NCI-H524 (cell line): ENCODE results near the gene ETS2.
"Not testable (repeated sequence)": the region's sequence is repeated elsewhere in the genome, so short reads cannot be mapped to it uniquely, and the experiment has no call there.

Experiments
- DNase-seq, 2 experiments: peaks; one replicate each; lab custom pipeline; 2025; lab: John Stamatoyannopoulos, UW

ETS2 gene

GRCh38 chr21:38818325-38818723 lies 12.6 kb downstream of the ETS2 start:
- no peak for DNase-seq

GRCh38 chr21:38819051-38819718 lies 13.5 kb downstream of the ETS2 start:
- DNase-seq: no peak

DNA sequence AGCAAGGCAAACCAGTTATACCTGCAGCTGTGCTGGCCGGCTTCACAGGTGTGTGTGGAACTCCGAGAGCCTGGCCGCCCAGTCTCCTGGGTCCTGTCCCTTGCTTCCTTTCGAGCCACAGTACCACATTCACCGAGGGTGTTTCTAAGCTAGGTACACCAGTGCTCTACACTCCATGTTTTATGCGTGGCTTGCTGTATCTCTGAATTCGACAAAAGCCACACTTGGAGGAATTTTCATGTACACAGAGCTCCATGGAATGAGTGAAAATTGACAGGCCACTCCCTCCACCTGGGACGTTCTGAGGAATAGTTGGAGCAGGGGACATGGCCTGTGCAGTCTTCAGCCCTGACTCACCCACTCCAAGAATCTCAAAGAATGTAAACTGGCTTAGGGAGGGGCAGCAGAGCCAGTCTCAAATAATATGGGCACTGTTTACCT lies 14.0 kb downstream of the ETS2 start:
- no peak for DNase-seq

GRCh38 chr21:38820471-38821239 lies 14.9 kb downstream of the ETS2 start:
- DNase-seq: no peak

DNA sequence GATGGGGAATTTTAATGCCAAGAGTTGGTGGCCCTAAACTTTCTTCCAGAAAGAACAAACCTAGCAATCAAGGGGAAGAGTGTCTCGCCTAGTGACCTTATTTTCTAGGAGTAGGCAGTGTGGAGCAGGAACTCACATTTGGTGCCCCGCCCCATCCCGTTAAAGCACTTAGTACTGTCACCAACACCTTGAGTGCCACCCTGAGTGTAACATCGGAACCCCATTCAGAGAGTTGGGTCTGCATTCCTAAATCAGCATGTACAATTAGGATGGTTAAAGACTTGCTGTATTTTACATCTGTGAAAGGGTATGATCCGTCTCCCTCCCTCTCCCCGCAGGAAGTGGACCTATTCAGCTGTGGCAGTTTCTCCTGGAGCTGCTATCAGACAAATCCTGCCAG lies 15.5 kb downstream of the ETS2 start:
- no peak for DNase-seq

- no peak for DNase-seq
Measured at GRCh38 chr21:38821959-38822682, 16.4 kb downstream of the ETS2 start.

DNA sequence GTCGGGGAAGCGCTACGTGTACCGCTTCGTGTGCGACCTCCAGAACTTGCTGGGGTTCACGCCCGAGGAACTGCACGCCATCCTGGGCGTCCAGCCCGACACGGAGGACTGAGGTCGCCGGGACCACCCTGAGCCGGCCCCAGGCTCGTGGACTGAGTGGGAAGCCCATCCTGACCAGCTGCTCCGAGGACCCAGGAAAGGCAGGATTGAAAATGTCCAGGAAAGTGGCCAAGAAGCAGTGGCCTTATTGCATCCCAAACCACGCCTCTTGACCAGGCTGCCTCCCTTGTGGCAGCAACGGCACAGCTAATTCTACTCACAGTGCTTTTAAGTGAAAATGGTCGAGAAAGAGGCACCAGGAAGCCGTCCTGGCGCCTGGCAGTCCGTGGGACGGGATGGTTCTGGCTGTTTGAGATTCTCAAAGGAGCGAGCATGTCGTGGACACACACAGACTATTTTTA lies 17.1 kb downstream of the ETS2 start:
- DNase-seq: no peak

DNA sequence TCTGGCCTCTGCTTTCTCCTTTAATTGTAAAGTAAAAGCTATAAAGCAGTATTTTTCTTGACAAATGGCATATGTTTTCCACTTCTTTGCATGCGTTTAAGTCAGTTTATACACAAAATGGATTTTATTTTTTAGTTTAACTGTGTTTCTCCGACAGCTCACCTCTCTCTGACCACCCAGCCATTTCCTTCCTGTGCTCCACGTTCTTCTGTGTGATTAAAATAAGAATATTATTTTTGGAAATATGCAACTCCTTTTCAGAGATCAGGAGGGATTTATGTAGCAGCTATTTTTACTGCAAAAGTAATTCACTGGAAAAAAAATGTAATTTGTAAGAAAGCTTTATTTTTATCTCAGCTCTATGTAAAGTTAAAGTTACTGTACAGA lies 18.0 kb downstream of the ETS2 start:
- no peak for DNase-seq

GRCh38 chr21:38824124-38824822 lies 18.5 kb downstream of the ETS2 start:
- DNase-seq: no peak

DNA sequence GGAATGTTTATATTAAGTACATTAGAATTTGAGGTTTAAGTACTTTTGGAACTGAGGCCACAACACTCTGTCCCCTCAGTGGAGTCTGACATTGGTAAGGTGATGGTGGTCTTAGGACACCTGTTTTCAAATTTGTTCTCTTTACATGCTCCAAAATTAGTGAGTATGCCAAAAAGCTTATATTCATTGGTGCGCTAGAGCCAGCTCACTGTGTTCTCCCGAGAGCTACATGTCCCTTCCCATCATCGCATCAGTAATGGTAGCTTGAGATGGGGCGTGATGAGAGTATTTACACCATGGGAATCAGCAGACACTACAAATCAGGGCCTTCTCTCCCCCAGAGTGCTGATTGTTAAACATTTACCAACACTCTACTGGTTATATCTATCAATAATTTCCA lies 19.5 kb downstream of the ETS2 start:
- no peak for DNase-seq

GRCh38 chr21:38825921-38826320 lies 20.2 kb downstream of the ETS2 start:
- no peak for DNase-seq

DNA sequence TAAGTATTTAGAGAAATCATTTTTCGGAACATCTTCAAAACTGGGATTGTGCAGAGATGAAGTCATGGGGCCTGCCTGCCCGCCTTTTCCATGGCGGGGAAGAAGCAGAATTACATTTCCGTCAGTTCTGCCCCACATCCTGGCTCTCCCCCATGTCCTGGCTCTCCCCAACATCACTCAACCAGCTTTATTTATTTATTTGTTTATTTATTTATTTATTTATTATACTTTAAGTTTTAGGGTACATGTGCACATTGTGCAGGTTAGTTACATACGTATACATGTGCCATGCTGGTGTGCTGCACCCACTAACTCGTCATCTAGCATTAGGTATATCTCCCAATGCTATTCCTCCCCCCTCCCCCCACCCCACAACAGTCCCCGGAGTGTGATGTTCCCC lies 22.4 kb downstream of the ETS2 start:
- DNase-seq: not testable (repeated sequence)

DNA sequence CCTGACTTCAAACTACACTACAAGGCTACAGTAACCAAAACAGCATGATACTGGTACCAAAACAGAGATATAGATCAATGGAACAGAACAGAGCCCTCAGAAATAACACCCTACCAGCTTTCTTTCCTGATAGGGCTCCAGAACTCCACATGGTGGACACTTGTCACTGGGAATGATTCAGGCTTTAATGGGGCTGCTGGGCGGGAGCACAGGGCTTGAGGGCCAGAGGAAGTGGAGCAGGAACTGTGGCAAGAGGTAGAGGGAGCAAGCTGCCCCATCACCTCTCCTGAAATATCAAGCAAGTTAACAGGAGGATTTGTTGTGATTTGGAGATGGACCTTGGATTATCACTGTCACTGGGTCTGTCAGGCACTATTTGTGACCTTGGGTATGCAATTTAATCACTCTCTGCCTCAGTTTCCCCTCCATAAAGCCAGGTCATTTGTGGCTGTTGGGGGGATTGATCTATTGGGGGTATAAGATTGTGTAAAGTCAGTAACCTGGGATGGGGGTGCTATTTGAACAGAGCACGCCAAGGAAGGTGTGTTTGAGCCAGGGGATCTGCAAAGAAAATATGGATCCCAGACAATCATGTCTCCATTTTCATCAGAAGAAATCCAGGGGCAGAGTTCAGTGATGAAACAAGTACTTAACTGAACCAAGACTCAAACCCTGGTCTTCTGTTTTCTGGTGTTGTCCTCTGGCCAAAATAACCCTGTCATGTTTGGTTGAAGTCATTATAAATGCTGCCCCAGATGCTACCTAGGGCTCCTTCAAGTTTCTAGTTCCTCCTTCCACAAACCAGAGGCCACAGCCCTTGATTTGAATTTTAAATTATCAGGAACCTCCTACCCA lies 25.2 kb downstream of the ETS2 start:
- DNase-seq: no peak

- peak; percentile 35 to 75 for DNase-seq
Measured at GRCh38 chr21:38831526-38832467, 26.1 kb downstream of the ETS2 start.

DNA sequence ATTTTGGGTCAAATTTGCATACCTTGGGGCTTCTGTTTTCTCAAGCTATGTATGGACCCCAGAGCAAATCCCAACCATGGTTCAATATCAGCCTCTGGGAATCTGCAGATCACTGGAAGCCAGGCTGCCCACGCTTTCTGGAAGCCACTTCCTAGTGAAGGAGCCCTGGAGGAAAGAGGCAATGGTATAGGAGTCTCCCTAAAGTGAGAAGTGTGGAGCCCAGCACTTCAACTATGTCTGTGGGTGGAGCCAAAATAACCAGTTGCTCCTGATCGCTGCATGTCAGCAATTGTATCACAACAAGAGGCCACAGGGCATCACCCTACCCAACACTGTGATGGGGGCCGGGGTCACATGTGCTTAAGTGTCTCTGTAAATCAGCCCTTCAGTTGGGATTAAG lies 26.9 kb downstream of the ETS2 start:
- DNase-seq: no peak

DNA sequence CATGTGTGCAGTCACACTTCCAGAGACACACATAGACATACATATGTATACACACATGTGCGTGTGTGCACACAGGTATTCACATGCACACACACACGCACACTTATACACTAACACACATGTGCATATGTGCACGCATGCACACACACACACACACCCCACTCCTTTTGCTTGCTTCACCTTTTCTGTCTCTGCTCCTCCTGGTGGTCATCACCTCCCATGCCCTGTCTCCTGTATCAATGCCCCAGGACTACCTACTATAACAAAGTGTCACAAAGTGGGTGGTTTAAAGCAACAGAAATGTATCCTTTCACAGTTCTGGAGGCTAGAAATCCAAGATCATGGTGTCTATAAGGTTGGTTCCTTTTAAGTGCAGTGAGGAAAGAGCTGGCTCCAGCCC lies 27.4 kb downstream of the ETS2 start:
- DNase-seq: no peak

GRCh38 chr21:38834725-38835124 lies 29.0 kb downstream of the ETS2 start:
- DNase-seq: no peak

- no peak for DNase-seq
Measured at GRCh38 chr21:38837806-38838461, 32.2 kb downstream of the ETS2 start.

DNA sequence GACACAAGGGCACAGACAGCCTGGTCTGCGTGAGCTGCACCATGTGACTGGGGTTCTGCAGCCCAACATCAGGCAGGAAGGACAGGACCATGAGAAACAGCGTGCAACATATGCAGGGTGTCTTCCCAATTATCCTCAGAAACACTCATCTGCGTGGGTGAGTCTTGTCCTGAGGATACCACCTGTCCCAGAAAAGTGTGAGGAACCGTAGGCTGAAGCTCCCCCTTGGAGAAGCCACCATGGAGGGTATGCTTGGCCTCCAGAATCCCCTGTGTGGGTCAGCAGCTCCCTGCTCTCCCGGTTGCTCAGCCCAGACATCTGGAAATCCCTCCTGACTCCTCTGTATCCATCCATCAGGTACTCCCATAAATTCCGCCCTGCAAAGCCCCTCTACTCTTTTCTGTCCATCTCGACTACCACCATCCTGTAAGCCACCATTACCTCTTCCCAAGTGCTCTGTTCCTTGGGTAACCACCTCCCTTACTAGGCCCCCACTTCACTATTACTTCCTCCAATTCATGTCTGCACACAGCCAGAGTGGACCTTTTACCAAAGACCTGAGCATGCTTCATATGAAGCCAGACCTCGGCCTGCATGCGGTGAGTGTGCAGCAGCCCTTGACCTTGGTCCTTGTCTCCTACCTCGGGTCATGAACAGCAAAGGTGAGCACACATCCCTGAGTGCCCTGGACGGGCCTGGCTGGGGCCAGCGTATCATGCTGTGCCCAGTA lies 33.0 kb downstream of the ETS2 start:
- no peak for DNase-seq
